Liver (tissue), 3 donors: ENCODE results near the gene HGD.

ENCODE experiments used
- CTCF ChIP-seq: fragments of 150-350 bp; IDR thresholded peaks from 2 replicates; pipeline ENCODE4 v1.5.1; 2017; ENCODE audit warnings: improper control_type of control experiment, low read depth, low read length; ENCODE audit not compliant: missing input control
- JUND ChIP-seq, 2 donors: IDR thresholded peaks; 2 replicates each; pipeline ENCODE4 v1.6.1; 2016; ENCODE audit warnings: antibody characterized with exemption in 2 of 2
- MAX ChIP-seq: IDR thresholded peaks from 2 replicates; pipeline ENCODE4 v1.6.1; 2016; ENCODE audit warnings: antibody characterized with exemption
- RAD21 ChIP-seq, 2 donors: IDR thresholded peaks; 2 replicates each; pipeline ENCODE4 v1.6.1; 2016; ENCODE audit warnings: antibody characterized with exemption in 2 of 2, mild to moderate bottlenecking in 2 of 2
- YY1 ChIP-seq: IDR thresholded peaks from 2 replicates; pipeline ENCODE4 v1.6.1; 2016; ENCODE audit warnings: antibody characterized with exemption, mild to moderate bottlenecking
- ZBTB33 ChIP-seq: IDR thresholded peaks from 2 replicates; pipeline ENCODE4 v1.6.1; 2016; ENCODE audit warnings: antibody characterized with exemption
- donor health status: healthy.
- donor health status: healthy.

GRCh38 chr3:120601554-120601953, 80.5 kb downstream of the HGD start:
- no peak for TF ChIP-seq CTCF
- TF ChIP-seq YY1 = no peak
- no peak for TF ChIP-seq ZBTB33
- no peak for TF ChIP-seq RAD21 (IDR thresholded peaks at IDR 0.05)
- no peak for TF ChIP-seq MAX
- TF ChIP-seq JUND (IDR thresholded peaks at IDR 0.05) = no peak
